GM21360 (cell line): ENCODE results near the gene MMP24.

Experiments used
- ATAC-seq: cut with Tn5 transposase; IDR thresholded peaks from one replicate; pipeline ENCODE4 v1.9.1; 2021; ENCODE audit warnings: mild to moderate bottlenecking, moderate library complexity; ENCODE audit not compliant: unreplicated experiment

MMP24 gene

DNA sequence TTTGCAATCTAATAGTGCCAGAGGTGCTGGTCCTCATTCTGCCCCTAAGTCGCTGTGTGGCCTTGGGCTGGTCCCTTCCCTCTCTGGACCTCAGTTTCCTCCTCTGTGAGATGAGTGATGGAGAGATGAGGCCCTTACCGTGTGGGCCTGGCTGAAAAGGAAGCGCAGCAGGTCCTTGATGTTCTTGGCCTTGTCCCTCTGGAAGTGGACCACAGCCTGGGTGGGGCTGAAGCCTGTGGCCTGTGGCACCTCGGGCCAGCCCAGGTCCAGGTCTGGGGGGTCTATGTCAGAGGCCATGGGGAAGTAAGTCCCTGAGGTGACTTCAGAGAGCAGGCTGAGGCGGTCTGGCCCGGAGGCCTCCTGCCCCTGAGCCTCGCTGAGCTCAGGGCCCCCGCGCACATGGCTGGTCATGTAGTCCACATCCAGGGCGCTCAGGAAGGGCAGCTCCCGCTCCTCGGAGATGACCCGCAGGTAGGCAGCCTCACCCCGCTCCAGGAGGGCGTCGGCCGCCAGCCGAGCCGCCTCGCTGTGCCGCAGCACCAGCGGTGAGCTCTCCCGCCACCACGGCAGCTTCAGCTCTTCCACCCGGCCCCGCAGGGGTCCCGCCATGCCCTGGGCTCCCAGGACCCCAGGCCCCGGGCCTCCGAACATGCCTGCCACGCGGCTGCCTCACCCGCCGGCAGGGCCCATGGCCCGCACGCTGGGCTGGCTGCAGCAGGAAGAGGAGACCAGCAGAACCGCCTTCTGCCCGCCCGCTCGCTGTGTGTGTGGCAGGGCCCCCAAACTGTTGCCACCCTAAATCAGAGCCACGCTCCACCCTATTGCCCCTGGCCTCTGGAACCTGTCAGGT lies 65.4 kb downstream of the MMP24 start, which contains the start of gene FAM83C:
FAM83C (minus strand) TSS at position 772 of the 850 bp plus-strand sequence; CDS start at position 651, 121 bp downstream.
- no peak for ATAC-seq

DNA sequence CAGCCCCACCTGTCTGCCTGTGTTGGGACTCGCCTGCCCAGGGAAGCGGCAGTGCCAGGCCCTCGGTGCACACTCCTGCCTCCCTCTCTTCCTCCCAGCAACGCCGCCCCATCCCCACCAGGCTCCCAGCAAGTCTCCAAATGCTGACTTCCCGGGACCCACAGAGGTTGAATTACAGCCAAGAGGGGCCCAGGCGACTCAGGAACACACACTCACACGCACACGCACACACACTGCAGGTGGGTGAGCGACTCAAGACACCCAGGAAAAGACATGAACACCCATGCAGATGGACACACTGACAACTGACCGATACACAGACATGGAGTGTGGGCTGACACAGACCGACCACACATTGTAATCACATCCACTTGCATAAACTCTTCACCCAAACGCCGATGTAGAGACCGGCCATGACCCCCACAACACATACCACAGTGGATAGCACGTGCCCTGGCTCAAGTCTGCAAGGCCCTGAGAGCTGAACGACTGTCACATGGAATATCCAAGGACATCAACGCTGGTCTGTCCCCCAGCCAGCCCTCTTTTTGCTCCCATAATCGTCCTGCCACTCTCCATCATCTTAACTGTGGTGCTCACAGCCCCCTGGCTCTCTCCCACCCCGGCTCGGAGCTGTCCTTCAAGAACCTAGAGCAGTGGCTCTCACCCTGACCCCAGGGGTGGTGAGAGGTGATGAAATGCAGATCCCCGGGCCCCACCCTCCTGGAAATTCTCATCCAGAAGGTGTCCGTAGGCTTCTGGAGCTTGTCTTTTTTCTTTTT lies 66.2 kb downstream of the MMP24 start:
- ATAC-seq, result no peak

DNA sequence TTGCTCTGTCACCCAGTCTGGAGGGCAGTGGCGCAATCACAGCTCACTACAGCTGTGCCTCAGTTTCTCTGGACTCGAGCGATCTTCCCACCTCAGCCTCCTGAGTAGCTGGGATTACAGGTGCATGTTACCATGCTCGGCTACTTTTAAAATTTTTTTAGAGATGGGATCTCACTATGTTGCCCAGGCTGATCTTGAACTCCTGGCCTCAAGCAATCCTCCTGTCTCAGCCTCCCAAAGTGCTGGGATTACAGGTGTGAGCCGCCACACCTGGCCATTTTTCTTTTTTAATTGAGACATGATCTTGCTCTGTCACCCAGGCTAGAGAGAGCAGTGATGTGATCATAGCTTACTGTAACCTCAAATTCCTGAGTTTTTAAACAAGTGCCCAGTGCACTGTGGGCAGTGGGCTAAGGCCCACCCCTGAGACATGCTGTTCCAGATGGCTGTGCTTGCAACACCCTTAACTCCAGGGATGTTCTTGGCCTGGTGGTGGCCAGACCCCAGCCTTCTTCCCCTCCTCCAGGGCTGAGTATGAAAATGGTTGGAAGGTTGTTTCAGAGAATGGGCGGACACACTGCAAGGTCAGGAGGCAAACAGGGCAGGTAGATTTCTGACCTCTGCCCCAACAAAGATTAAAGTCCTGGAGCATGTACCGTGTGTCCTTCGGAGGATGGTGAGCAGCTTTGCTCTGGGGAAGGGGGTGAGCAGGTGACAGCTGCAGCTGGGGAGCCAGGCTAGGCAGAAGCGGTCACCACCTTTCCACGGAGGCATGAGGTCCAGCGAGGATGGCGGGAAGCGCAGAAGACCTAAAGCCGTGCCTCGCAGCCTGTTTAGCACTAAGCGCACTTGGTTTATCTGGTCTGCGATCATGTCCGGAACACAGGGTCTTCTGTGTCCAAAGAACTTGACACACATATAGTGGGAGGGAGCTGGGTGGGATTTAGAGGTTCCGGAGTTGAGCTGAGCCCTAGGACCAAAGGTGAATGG lies 67.1 kb downstream of the MMP24 start:
- ATAC-seq, result no peak

DNA sequence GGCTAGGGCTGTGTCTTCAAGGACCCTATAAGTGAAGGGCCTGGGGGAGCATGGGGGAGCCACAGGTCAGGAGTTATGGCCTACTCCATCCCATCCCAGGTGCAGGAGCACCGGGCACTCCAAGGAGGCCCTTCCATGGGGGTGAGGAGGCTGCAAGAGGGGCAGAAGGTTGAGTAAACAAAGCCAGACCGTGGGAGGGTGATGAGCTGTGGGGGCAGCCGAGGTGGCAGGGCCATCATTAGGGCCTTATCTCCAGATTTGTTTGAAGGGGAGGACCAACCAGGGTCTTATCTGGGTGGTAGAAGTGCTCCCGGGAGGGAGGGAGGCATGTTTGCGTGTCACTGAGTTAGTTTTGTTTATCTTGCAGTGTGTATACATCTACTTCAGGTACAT lies 67.8 kb downstream of the MMP24 start:
- no peak for ATAC-seq

DNA sequence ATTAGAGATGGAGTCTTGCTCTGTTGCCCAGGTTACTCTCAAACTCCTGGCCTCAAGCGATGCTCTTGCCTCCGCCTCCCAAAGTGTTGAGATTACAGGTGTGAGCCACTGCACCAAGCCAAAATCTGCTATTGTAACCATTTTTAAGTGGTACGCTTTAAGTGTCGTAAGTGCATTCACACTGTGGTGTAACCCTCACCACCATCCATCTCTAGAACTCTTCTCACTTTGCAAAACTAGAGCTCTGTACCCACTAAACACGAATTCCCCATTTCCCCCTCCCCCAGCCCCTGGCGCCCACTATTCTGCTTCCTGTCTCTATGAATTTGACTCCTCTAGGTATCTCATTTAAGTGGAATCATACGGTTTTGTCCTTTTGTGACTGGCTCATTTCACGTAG lies 68.6 kb downstream of the MMP24 start:
- ATAC-seq, result no peak

DNA sequence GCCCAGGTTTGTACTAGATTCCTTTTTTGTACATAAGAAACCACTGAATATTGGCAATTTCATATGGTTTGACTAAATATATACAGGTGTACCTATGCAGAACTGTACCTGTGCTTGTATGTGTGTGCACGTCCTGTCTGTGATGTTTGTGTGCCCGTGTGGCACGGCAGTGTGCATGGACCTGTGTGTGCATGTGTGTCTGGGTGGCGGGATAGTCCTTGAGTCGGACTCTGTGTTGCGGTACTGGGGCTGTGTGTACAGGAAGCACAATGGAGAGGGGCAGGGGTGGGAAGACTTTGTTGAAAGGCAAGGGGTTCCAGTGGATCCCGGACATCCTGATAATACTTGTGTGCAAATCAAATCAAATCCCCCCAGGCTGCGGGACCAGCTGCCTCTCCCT lies 69.2 kb downstream of the MMP24 start:
- ATAC-seq, result no peak

DNA sequence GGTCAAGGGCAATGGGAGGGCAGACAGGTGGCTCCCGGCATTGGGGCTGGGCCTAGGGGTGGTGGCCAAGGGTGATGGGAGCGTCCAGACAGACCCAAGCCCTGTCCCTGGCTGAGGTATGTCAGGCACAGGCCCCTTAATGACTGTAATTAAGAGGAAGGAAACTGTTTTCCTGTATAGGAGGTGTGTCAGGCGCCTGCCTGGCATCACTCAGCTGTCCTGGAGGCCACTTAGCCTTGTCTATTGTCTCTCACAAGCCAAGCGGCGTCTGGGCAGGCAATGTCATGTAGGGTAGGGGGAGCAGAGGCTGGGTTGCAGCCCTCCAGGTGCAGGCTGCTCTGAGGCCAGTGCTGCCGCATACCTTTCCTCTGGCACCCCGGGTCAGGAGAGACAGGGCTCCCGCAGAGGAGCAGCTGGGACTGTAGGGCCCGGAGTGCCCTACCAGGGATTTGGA lies 69.6 kb downstream of the MMP24 start:
- ATAC-seq, result no peak

DNA sequence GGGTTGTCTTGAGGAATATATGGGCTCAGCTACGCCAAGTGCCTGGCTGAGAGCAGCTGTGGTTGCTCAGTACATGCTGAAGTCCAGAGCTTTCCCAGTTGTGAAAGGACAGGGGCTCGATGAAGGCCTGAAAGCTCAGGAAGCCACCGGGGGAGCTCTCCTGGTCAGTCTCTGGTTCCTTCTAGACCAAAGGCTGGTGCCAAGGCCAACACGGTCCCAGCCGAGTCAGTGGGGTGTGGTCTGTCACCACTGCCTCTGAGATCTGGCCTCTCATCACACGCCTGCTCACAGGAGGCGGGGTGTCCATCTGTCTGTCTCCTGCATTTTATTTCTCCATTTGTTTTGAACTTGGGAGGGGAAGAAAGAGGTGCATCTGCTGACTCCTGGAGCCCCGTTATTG lies 70.7 kb downstream of the MMP24 start:
- ATAC-seq, result no peak

DNA sequence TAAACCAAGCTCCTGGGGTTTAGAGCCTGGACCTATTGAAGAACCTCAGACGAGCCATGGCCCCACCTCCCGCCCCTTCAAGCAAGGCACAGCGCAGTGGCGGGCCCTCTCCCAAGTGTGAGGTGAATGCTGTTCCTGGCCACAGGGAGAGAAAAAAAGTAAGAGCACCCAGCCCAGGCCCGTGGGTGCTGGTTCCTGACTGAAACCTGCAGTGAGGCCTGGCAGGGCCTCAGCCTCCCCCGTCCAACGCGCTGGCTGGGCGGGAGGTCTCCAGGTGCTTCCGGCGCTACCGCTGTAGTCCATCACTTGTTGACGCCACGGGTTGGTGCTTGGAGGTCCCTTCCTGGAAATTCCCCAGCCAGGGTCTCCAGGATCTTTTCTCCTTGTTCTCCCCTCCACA lies 71.2 kb downstream of the MMP24 start:
- no peak for ATAC-seq

DNA sequence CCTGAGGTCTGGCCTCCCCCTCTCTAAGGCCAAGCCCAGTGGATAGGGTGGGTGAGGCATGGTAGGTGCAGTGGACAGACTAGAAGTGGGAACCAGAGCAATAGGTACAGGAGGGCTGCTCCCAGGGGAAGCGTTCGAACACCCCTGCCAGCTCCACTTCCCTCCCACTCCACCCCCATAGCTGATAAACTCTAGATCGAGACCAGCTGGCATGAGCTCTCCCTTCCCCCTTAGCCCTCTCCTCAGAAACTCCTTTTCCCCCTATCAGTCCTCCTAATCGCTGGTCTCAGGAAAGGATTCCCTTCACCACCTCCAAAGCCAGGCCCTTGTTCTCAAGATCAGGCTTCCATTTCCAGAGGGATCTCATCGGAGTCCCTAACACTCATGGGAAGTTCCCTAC lies 71.8 kb downstream of the MMP24 start:
- no peak for ATAC-seq

DNA sequence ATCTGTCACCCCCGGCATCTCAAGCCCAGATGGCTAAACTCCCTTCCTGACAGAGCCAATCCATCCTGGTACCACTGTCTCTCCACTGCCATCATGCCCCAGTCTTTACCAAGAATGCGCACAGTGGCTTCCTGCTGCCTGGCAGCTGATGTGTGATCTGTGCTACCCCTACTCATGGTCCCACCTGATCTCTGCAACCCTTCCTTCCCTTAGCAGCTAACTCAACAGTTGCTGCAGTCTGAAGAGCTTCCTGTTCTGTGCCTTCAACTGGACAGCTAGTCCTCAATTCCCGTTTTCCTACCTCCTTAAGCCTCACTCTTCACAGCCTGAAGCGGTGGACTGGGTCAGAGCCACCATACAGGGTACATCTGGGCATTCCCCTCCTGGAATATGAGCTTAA lies 73.3 kb downstream of the MMP24 start:
- no peak for ATAC-seq

DNA sequence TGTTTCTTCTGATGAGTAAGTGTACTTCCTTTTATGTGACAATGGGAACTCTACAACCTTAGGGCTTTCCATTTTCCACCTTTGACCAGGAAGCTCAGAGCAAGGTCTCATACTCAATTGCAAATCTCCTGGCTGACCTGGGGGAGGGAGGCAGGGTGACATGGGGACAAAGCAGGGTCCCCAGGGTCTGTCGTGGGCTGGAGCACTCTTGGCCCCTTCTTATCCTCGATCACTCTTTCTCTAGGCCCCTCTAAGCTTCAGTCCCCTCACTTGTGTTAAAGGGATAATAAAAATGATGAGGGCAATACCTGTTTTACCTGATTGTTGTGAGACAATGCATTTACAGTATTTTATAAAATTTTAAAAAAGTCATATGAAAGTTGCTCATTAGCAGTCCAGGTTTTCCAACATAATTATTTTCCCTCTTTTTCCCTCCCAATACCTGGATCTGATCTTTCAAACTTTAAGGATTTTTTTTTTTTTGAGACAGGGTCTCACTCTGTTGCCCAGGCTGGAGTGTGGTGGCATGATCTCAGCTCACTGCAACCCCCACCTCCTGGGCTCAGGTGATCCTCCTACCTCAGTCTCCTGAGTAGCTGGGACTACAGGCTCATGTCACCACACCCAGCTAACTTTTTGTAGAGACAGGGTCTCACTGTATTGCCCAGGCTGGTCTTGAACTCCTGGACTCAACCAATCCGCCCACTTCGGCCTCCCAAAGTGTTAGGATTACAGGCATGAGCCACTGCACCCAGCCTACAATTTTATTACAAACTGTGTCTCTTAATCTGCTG lies 74.2 kb downstream of the MMP24 start:
- no peak for ATAC-seq

DNA sequence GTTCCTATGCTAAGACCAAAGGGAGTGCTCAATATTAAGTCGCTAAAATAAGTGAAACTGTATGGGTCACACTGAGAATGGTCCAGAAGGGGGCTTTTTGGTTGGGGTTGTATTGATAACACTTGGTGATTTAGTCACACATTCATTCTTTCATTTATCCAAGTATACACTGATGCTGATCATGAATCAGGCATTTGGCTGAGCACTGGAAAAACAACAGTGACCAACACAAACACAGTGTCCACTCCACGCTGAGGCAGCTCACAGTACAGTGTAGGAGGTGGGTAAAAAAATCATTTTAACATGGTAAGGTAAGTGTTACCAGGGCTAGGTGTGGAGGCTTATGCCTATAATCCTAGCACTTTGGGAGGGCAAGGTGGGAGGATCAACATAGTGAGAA lies 74.9 kb downstream of the MMP24 start:
- ATAC-seq, result no peak

DNA sequence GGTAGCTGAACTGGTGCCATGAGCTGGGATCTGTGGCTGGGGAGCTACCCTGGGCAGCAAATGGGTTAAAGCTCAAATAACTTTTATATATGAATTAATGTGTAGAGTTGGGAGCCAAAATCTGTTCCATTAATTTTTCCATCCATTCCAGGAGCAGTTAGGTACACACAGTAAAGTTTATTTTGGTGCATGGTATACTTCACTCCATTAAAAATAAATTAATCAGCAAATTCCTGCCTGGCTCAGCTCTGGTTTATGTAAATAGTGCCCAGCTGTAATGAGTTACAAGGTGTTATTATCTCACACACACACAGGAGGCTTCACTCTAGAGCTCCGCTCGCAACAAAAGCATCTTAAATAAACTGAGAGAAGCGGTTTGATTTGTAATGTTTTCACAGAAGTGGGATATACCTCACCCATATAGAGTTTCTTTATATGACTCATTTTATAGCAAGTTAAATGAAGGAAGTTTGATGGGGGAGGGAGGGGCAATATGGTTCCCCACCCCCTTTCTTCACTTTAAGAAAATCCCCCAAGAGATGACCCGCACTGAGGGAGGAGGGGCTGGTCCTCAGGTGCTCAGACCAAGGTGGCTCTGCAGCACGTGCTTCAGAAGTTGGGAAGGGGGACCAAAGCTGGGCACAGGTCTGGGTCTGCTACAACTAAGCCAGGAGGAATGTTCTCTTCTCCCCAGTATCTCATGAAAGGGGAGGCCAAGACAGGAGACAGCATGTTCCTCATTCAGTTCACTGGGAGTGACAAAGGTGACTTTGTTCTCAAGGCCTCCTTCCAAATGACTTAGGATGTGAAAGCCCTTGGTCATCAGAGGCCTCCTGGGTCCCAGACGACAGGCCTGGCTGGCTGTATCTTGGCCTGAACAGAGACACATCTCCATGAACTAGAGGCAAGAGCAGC lies 76.2 kb downstream of the MMP24 start:
- ATAC-seq, result no peak

DNA sequence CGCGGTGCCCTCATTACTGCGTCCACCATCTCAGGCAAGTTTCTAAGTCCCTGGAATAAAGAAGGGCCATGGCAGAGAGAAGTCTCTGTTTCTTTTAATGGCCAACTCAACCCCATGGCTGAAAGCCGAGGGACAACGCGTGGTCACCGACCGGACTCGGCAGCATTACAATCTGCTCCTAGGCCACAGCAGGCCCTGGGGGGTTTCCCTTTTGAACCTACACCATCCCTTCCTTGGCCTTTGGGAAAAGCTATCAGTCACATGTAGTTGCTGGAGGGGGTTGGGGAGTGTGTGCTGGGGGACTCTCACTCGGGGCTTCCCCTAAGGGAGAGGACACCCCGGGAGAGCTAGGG lies 76.9 kb downstream of the MMP24 start:
- no peak for ATAC-seq

DNA sequence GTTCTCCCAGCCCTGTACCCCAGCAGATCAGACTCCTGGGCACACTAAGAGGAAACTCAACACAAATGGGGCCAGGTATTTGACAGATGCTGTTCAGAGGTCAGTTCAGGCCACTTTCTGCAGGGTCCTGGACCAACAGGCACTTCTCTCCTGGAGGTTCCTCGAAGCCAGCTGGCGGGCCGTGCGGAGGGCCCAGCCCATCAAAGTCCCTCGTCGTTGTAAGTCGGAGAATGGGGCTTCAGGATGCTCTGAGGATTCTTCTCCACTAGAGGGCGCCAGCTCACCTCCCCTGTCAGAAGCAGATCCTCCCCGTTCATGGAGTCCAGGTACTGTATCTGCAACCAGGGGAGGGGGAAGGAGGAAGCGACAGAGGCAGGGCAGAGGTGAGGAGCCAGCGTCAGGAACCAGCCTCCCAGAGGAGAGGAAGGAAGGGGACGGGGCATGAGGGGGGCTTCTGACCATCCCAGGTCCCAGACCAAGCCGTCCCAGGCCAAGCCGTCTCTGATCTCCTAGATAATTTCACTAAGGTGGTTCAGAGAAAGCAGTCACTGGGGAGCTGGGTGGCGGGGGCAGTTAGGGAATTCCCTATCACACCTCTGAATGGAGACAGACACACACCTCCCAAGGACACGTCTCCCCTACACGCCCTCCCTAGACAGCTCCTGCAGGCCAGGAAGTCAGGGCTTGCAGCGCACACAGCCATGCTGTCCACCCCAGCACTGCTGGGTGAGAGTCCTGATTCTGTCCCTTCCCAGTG lies 77.4 kb downstream of the MMP24 start:
- ATAC-seq, result no peak

DNA sequence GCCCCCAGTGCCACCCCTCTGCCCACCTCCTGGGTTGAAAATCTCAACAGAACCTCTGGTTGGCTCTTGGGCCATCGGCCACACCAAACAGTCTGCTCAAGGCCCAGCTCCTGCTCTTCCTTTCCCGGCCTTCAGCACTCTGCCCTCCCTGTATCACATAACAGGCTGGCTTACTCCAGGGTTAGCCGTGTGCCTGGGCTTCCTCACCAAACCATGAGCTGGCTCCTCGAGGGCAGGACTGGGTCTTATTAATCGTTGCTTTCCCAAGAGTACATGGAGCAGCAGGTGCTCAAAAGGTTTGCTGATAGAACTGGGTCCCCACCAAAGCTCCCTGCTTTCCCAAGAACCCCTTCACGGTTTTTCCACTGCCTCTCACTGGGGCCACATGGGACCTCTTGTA lies 78.5 kb downstream of the MMP24 start:
- ATAC-seq, result no peak
